ENCODE measurements around the gene ARHGEF11.

DNA sequence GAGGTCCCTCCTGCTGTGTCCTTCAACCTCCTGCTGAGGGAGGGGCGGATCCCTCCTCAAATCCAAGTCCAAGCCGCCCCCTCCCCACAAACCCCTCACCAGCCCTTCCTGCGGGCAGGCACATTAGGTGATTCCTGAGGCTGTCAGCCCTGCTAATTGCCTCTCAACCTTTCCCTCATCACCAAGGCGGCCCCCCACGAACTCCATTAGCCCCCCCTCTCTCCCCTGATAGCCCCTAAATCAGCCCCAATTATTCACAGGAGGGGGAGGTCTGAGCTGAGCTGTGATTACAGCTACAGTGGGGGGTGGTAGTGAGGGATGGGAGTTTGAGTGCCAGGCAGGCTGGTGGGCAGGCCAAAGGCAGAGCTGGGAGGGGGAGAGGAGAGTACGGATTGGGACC, 157.8 kb downstream of the ARHGEF11 start:
- TF ChIP-seq EZH2 (IDR thresholded peaks at IDR 0.05) = no peak
- no peak for TF ChIP-seq POLR2AphosphoS5 (IDR thresholded peaks at IDR 0.05; ENCODE audit: borderline replicate concordance, low read depth, low read length)
- TF ChIP-seq FOXP2 (optimal IDR thresholded peaks at IDR 0.05; ENCODE audit: control extremely low read depth, extremely low read length, insufficient read depth) = no peak
